Measurements from ENCODE around the gene ATP2A2. TPM values are rescaled to one million over a fixed set of nuclear protein-coding genes. Genes with fewer than 3 reads are reported as not detected.

Gene ATP2A2
- total and polyA plus RNA-seq, 2 donors (not counting 1 experiment from before 2014, with no cell fraction given), result 35.3 to 68.2 TPM

GRCh38 chr12:110234755-110235154, 46.3 kb upstream of the ATP2A2 start:
- no peak overlapping the region for H3K4me2 ChIP-seq (replicated peaks; ENCODE audit: low read depth, low read length, poor library complexity, severe bottlenecking)
- no peaks in the 10 kb centered on the region for H3K27me3 ChIP-seq (replicated peaks in 1 of 4; ENCODE audit: control extremely low read depth in 1 of 4, control insufficient read depth in 3 of 4, insufficient read depth in 4 of 4, low read length in 3 of 4)
- no peaks in the 10 kb centered on the region for H3K9me3 ChIP-seq (ENCODE audit: control extremely low read depth in 1 of 3, control insufficient read depth in 2 of 3, insufficient read depth in 1 of 3, low read length in 2 of 3)
- H3K36me3 ChIP-seq (replicated peaks in 1 of 2; ENCODE audit: control extremely low read depth in 1 of 2, control insufficient read depth in 1 of 2, extremely low read depth in 1 of 2, insufficient read depth in 2 of 2, low read length in 1 of 2), result no peaks in the 10 kb centered on the region
- no peak overlapping the region for H3K4me3 Mint-ChIP-seq
- WGBS (ENCODE audit: insufficient coverage), result no CpG with 5 or more reads among the region's 3 CpGs
- H3K27ac ChIP-seq (ENCODE audit: low read length in 2 of 2), result no peak overlapping the region
- H4K20me1 ChIP-seq (ENCODE audit: control insufficient read depth, insufficient read depth, low read length, poor library complexity, severe bottlenecking), result no peaks in the 10 kb centered on the region
- DNase-seq, result no peak
- CTCF ChIA-PET, result interaction anchor here (1.3 kb wide), 1 partner anchor 12 kb away, joined by 3 read pairs; no protein-coding TSS in a partner anchor
- intact Hi-C loops (cut with micrococcal nuclease), result no loop called here
- TF ChIP-seq EZH2 (IDR thresholded peaks at IDR 0.05; ENCODE audit: borderline replicate concordance, insufficient read depth, low read depth, low read length, poor library complexity, severe bottlenecking) (no peak), CTCF (IDR thresholded peaks at IDR 0.05) (no peak)
- H3K79me2 ChIP-seq (ENCODE audit: control insufficient read depth, insufficient read depth, low read length), result no peaks in the 10 kb centered on the region
- no peak overlapping the region for H3K4me3 ChIP-seq (ENCODE audit: control extremely low read depth in 1 of 5, extremely low read depth in 1 of 5, insufficient read depth in 1 of 5, low read depth in 2 of 5, low read length in 4 of 5)
- no peak for ATAC-seq (ENCODE audit: low read depth)
- H3K4me1 Mint-ChIP-seq, result peaks cover 3% of the 10 kb centered on the region
- H3K27ac Mint-ChIP-seq, result no peak overlapping the region
- H3K4me1 ChIP-seq (ENCODE audit: control insufficient read depth in 2 of 2, insufficient read depth in 2 of 2, low read length in 2 of 2), result no peaks in the 10 kb centered on the region
- peak overlapping the region; percentile 25 for H2AFZ ChIP-seq (ENCODE audit: insufficient read depth, low read depth, low read length, poor library complexity, severe bottlenecking)
- H3K9me3 Mint-ChIP-seq (ENCODE audit: insufficient read depth), result no peaks in the 10 kb centered on the region
- POLR2A ChIA-PET, result no interaction called here
- H3K27me3 Mint-ChIP-seq, result peaks cover 3% of the 10 kb centered on the region
- H3K9ac ChIP-seq (ENCODE audit: low read length), result no peak overlapping the region

GRCh38 chr12:110235383-110235782, 45.7 kb upstream of the ATP2A2 start:
- Histone ChIP-seq H3K9me3 (ENCODE audit: control extremely low read depth in 1 of 3, control insufficient read depth in 2 of 3, insufficient read depth in 1 of 3, low read length in 2 of 3) (no peaks in the 10 kb centered on the region), H3K4me1 (ENCODE audit: control insufficient read depth in 2 of 2, insufficient read depth in 2 of 2, low read length in 2 of 2) (no peaks in the 10 kb centered on the region), H3K27me3 (replicated peaks in 1 of 4; ENCODE audit: control extremely low read depth in 1 of 4, control insufficient read depth in 3 of 4, insufficient read depth in 4 of 4, low read length in 3 of 4) (no peaks in the 10 kb centered on the region), H3K79me2 (ENCODE audit: control insufficient read depth, insufficient read depth, low read length) (no peaks in the 10 kb centered on the region), H3K9ac (ENCODE audit: low read length) (no peak overlapping the region), H4K20me1 (ENCODE audit: control insufficient read depth, insufficient read depth, low read length, poor library complexity, severe bottlenecking) (no peaks in the 10 kb centered on the region), H3K4me2 (replicated peaks; ENCODE audit: low read depth, low read length, poor library complexity, severe bottlenecking) (no peak overlapping the region), H3K36me3 (replicated peaks in 1 of 2; ENCODE audit: control extremely low read depth in 1 of 2, control insufficient read depth in 1 of 2, extremely low read depth in 1 of 2, insufficient read depth in 2 of 2, low read length in 1 of 2) (no peaks in the 10 kb centered on the region), H2AFZ (ENCODE audit: insufficient read depth, low read depth, low read length, poor library complexity, severe bottlenecking) (no peak overlapping the region), H3K27ac (ENCODE audit: low read length in 2 of 2) (no peak overlapping the region), H3K4me3 (ENCODE audit: control extremely low read depth in 1 of 5, extremely low read depth in 1 of 5, insufficient read depth in 1 of 5, low read depth in 2 of 5, low read length in 4 of 5) (no peak overlapping the region)
- ATAC-seq (ENCODE audit: low read depth) (no peak), DNase-seq (no peak)
- POLR2A ChIA-PET, result no interaction called here
- CTCF ChIA-PET, result no interaction called here
- WGBS (ENCODE audit: insufficient coverage), result no CpG with 5 or more reads among the region's 1 CpG
- Mint-ChIP-seq H3K9me3 (ENCODE audit: insufficient read depth) (no peaks in the 10 kb centered on the region), H3K27me3 (peaks cover 3% of the 10 kb centered on the region), H3K4me3 (no peak overlapping the region), H3K4me1 (peaks cover 3% of the 10 kb centered on the region), H3K27ac (no peak overlapping the region)
- intact Hi-C loops (cut with micrococcal nuclease), result no loop called here
- TF ChIP-seq CTCF (IDR thresholded peaks at IDR 0.05) (no peak), EZH2 (IDR thresholded peaks at IDR 0.05; ENCODE audit: borderline replicate concordance, insufficient read depth, low read depth, low read length, poor library complexity, severe bottlenecking) (no peak)

Data from B cell (primary cell).